SJCRH30 (cell line): ENCODE measurements around the gene DCST1. TPM values are rescaled to one million over a fixed set of nuclear protein-coding genes. Genes with fewer than 3 reads are reported as not detected.

Source experiments
- DNase-seq, 2 experiments: peaks; one replicate each; pipeline ENCODE4 v3.0.0-alpha.2; 2015 to 2020
- H3K27ac ChIP-seq: fragments of 250-450 bp; sonication (Bioruptor Pico); 2 replicates; pipeline ENCODE4 v1.5.1; 2020; ENCODE audit warnings: mild to moderate bottlenecking, moderate library complexity
- H3K27me3 ChIP-seq: fragments of 250-450 bp; sonication (Bioruptor Pico); 2 replicates; pipeline ENCODE4 v1.5.1; 2020; ENCODE audit warnings: mild to moderate bottlenecking, moderate library complexity
- H3K36me3 ChIP-seq: fragments of 250-450 bp; sonication (Bioruptor Pico); 2 replicates; pipeline ENCODE4 v1.5.1; 2020; ENCODE audit warnings: mild to moderate bottlenecking, moderate library complexity
- H3K4me1 ChIP-seq: fragments of 250-450 bp; sonication (Bioruptor Pico); 2 replicates; pipeline ENCODE4 v1.5.1; 2020; ENCODE audit warnings: mild to moderate bottlenecking, moderate library complexity
- H3K4me3 ChIP-seq: fragments of 250-450 bp; sonication (Bioruptor Pico); 2 replicates; pipeline ENCODE4 v1.5.1; 2020; ENCODE audit warnings: mild to moderate bottlenecking, moderate library complexity
- H3K9me3 ChIP-seq: fragments of 250-450 bp; sonication (Bioruptor Pico); replicated peaks from 2 replicates; pipeline ENCODE4 v1.5.1; 2020; ENCODE audit warnings: mild to moderate bottlenecking, moderate library complexity
- total RNA-seq: library from RNA; depleted of rRNA; stranded (reverse); fragments of >200 nt; shearing (Covaris generic); gene quantifications from 2 replicates; pipeline ENCODE4 v1.2.3, GENCODE V29; 2014

DCST1 gene
- total RNA-seq, 1 experiment from 2014 or later, result not detected

GRCh38 chr1:155082301-155083051 lies 48.9 kb downstream of the DCST1 start:
- no peak for DNase-seq
- Histone ChIP-seq H3K9me3 (no peaks in the 10 kb centered on the region), H3K27ac (no peak overlapping the region), H3K36me3 (no peaks in the 10 kb centered on the region), H3K4me1 (peaks cover 9% of the 10 kb centered on the region), H3K4me3 (no peak overlapping the region), H3K27me3 (peaks cover 34% of the 10 kb centered on the region)

- no peak for DNase-seq
- no peaks in the 10 kb centered on the region for H3K36me3 ChIP-seq
- H3K9me3 ChIP-seq, result no peaks in the 10 kb centered on the region
- no peak overlapping the region for H3K27ac ChIP-seq
- H3K27me3 ChIP-seq, result peaks cover 34% of the 10 kb centered on the region
- H3K4me1 ChIP-seq, result peaks cover 7% of the 10 kb centered on the region
- H3K4me3 ChIP-seq, result no peak overlapping the region
Observed at GRCh38 chr1:155083052-155083541, 49.5 kb downstream of the DCST1 start.

GRCh38 chr1:155083865-155084721 lies 50.5 kb downstream of the DCST1 start:
- peak overlapping the region; percentile 65 for H3K4me3 ChIP-seq
- H3K27me3 ChIP-seq, result peaks cover 33% of the 10 kb centered on the region
- H3K36me3 ChIP-seq, result no peaks in the 10 kb centered on the region
- no peak overlapping the region for H3K27ac ChIP-seq
- peak in 1 of 2 experiments; percentile 44 for DNase-seq
- no peaks in the 10 kb centered on the region for H3K9me3 ChIP-seq
- peaks cover 4% of the 10 kb centered on the region; the same call in 1 of the 2 replicates for H3K4me1 ChIP-seq

- no peak overlapping the region for H3K27ac ChIP-seq
- no peaks in the 10 kb centered on the region for H3K36me3 ChIP-seq
- H3K4me3 ChIP-seq, result peak overlapping the region; percentile 65
- H3K27me3 ChIP-seq, result peaks cover 27% of the 10 kb centered on the region
- H3K4me1 ChIP-seq, result no peaks in the 10 kb centered on the region; the same call in 1 of the 2 replicates
- peak; percentile 92 to 97 for DNase-seq
- no peaks in the 10 kb centered on the region for H3K9me3 ChIP-seq
Observed at GRCh38 chr1:155084722-155085503, 51.3 kb downstream of the DCST1 start.

GRCh38 chr1:155085504-155086127 lies 52.0 kb downstream of the DCST1 start:
- H3K27me3 ChIP-seq, result peaks cover 20% of the 10 kb centered on the region; the same call in 1 of the 2 replicates
- H3K4me1 ChIP-seq, result no peaks in the 10 kb centered on the region; the same call in 1 of the 2 replicates
- no peaks in the 10 kb centered on the region for H3K9me3 ChIP-seq
- H3K4me3 ChIP-seq, result peak overlapping the region; percentile 65
- no peak overlapping the region for H3K27ac ChIP-seq
- no peaks in the 10 kb centered on the region for H3K36me3 ChIP-seq
- DNase-seq, result peak in 1 of 2 experiments; percentile 40

GRCh38 chr1:155086128-155086741 lies 52.6 kb downstream of the DCST1 start:
- Histone ChIP-seq H3K4me3 (no peak overlapping the region), H3K9me3 (no peaks in the 10 kb centered on the region), H3K4me1 (no peaks in the 10 kb centered on the region; the same call in 1 of the 2 replicates), H3K27me3 (peaks cover 14% of the 10 kb centered on the region; the same call in 1 of the 2 replicates), H3K27ac (no peak overlapping the region), H3K36me3 (no peaks in the 10 kb centered on the region)
- DNase-seq, result peak; percentile 68 to 79

GRCh38 chr1:155086856-155087535 lies 53.4 kb downstream of the DCST1 start:
- Histone ChIP-seq H3K27ac (no peak overlapping the region), H3K9me3 (no peaks in the 10 kb centered on the region), H3K27me3 (peaks cover 11% of the 10 kb centered on the region; the same call in 1 of the 2 replicates), H3K4me3 (no peak overlapping the region), H3K36me3 (no peaks in the 10 kb centered on the region), H3K4me1 (no peaks in the 10 kb centered on the region; the same call in 1 of the 2 replicates)
- no peak for DNase-seq

- H3K27ac ChIP-seq, result no peak overlapping the region
- no peaks in the 10 kb centered on the region for H3K36me3 ChIP-seq
- H3K4me3 ChIP-seq, result no peak overlapping the region
- no peaks in the 10 kb centered on the region for H3K27me3 ChIP-seq
- peaks cover 3% of the 10 kb centered on the region; the same call in 1 of the 2 replicates for H3K4me1 ChIP-seq
- DNase-seq, result peak; percentile 77 to 87
- no peaks in the 10 kb centered on the region for H3K9me3 ChIP-seq
Observed at GRCh38 chr1:155091071-155092051, 57.7 kb downstream of the DCST1 start.

GRCh38 chr1:155092131-155092530 lies 58.5 kb downstream of the DCST1 start:
- no peak for DNase-seq
- H3K27me3 ChIP-seq, result no peaks in the 10 kb centered on the region
- H3K9me3 ChIP-seq, result no peaks in the 10 kb centered on the region

GRCh38 chr1:155092641-155093040 lies 59.0 kb downstream of the DCST1 start:
- H3K27ac ChIP-seq, result no peak overlapping the region

More at GRCh38 chr1:155092131-155092530, 58.5 kb downstream of the DCST1 start:
- H3K27ac ChIP-seq, result no peak overlapping the region
- no peak overlapping the region for H3K4me3 ChIP-seq
- no peaks in the 10 kb centered on the region for H3K36me3 ChIP-seq
- H3K4me1 ChIP-seq, result peaks cover 3% of the 10 kb centered on the region; the same call in 1 of the 2 replicates

GRCh38 chr1:155093911-155094621 lies 60.4 kb downstream of the DCST1 start:
- H3K27me3 ChIP-seq, result no peaks in the 10 kb centered on the region
- H3K27ac ChIP-seq, result no peak overlapping the region
- DNase-seq, result peak; percentile 78 to 82
- H3K4me1 ChIP-seq, result peaks cover 3% of the 10 kb centered on the region; the same call in 1 of the 2 replicates
- H3K4me3 ChIP-seq, result no peak overlapping the region
- no peaks in the 10 kb centered on the region for H3K36me3 ChIP-seq
- no peaks in the 10 kb centered on the region for H3K9me3 ChIP-seq

More at GRCh38 chr1:155092641-155093040, 59.0 kb downstream of the DCST1 start:
- H3K36me3 ChIP-seq, result no peaks in the 10 kb centered on the region
- H3K27me3 ChIP-seq, result no peaks in the 10 kb centered on the region
- no peaks in the 10 kb centered on the region for H3K9me3 ChIP-seq
- H3K4me3 ChIP-seq, result no peak overlapping the region
- no peak for DNase-seq
- H3K4me1 ChIP-seq, result peaks cover 3% of the 10 kb centered on the region; the same call in 1 of the 2 replicates

GRCh38 chr1:155094622-155094948 lies 61.0 kb downstream of the DCST1 start:
- Histone ChIP-seq H3K4me1 (peaks cover 3% of the 10 kb centered on the region; the same call in 1 of the 2 replicates), H3K27ac (no peak overlapping the region), H3K27me3 (no peaks in the 10 kb centered on the region), H3K4me3 (no peak overlapping the region), H3K9me3 (no peaks in the 10 kb centered on the region), H3K36me3 (no peaks in the 10 kb centered on the region)
- DNase-seq, result no peak
